CD4-positive, CD25-positive, alpha-beta regulatory T cell (primary cell): ENCODE results near the gene ORMDL1. TPM values are rescaled to one million over a fixed set of nuclear protein-coding genes. Genes with fewer than 3 reads are reported as not detected.
"Not testable (repeated sequence)": the region's sequence is repeated elsewhere in the genome, so short reads cannot be mapped to it uniquely, and the experiment has no call there.

Source experiments
- ATAC-seq, 2 donors: fragments of 150-1000 bp; cut with Tn5 transposase; one replicate each; pipeline ENCODE4 v1.10.0; 2021; ENCODE audit warnings: low read depth in 2 of 2, moderate number of reproducible peaks in 2 of 2, moderate library complexity in 1 of 2
- DNase-seq, 3 donors: peaks; one replicate each; pipeline versions ENCODE4 v3.0.0 to v3.0.0-alpha.2; 2012 to 2022; ENCODE audit warnings: mixed read lengths in 1 of 3
- H3K27ac ChIP-seq: one replicate; pipeline ENCODE4 v1.7.0; 2013; ENCODE audit warnings: mild to moderate bottlenecking, low read length; ENCODE audit not compliant: insufficient read depth, poor library complexity, severe bottlenecking
- H3K27me3 ChIP-seq: one replicate; pipeline ENCODE4 v1.7.0; 2013; ENCODE audit warnings: low read length; ENCODE audit not compliant: control insufficient read depth, insufficient read depth
- H3K36me3 ChIP-seq: one replicate; pipeline ENCODE4 v1.7.0; 2013; ENCODE audit warnings: mild to moderate bottlenecking, low read length, moderate library complexity; ENCODE audit not compliant: control insufficient read depth, insufficient read depth
- H3K4me1 ChIP-seq: 2 replicates; pipeline ENCODE4 v1.7.0; 2013; ENCODE audit warnings: mild to moderate bottlenecking, low read length; ENCODE audit not compliant: insufficient read depth, control insufficient read depth, poor library complexity, severe bottlenecking
- H3K4me3 ChIP-seq: one replicate; pipeline ENCODE4 v1.7.0; 2013; ENCODE audit warnings: low read depth, mild to moderate bottlenecking, low read length, moderate library complexity
- H3K9me3 ChIP-seq, 2 experiments: 1 replicate in 1 of 2; 2 replicates in 1 of 2; pipeline ENCODE4 v1.7.0; 2013; ENCODE audit warnings: low read length in 2 of 2, mild to moderate bottlenecking in 1 of 2, moderate library complexity in 1 of 2; ENCODE audit not compliant: control insufficient read depth in 2 of 2
- H3K27ac Mint-ChIP-seq, 3 donors: one replicate each; pipeline ENCODE4 v1.8.0; 2020 to 2022; ENCODE audit warnings: mild to moderate bottlenecking in 3 of 3, mixed read lengths in 3 of 3, moderate library complexity in 2 of 3
- H3K27me3 Mint-ChIP-seq: one replicate; pipeline ENCODE4 v1.8.0; 2022; ENCODE audit warnings: mild to moderate bottlenecking, mixed read lengths
- H3K36me3 Mint-ChIP-seq: one replicate; pipeline ENCODE4 v1.8.0; 2020; ENCODE audit warnings: mixed read lengths
- H3K4me1 Mint-ChIP-seq, 4 donors: one replicate each; pipeline ENCODE4 v1.8.0; 2020 to 2022; ENCODE audit warnings: mixed read lengths in 4 of 4, mild to moderate bottlenecking in 1 of 4
- H3K4me3 Mint-ChIP-seq, 4 donors: one replicate each; pipeline ENCODE4 v1.8.0; 2020 to 2022; ENCODE audit warnings: mild to moderate bottlenecking in 4 of 4, mixed read lengths in 4 of 4, moderate library complexity in 3 of 4
- H3K9me3 Mint-ChIP-seq, 7 donors: one replicate each; pipeline ENCODE4 v1.8.0; 2020 to 2022; ENCODE audit warnings: mixed read lengths in 7 of 7, mild to moderate bottlenecking in 3 of 7, moderate library complexity in 2 of 7
- polyA plus RNA-seq, 4 donors: library from polyadenylated mRNA; unstranded; fragments of 300-500 nt; fragmentation: Illumina TruSeq; gene quantifications; one replicate each; pipeline ENCODE4 v1.2.3, GENCODE V29; 2021
- total RNA-seq: library from RNA; stranded (reverse); gene quantifications from one replicate; pipeline ENCODE4 v1.2.3, GENCODE V29; 2022

The ORMDL1 gene
- total and polyA plus RNA-seq, 5 donors from 2014 or later: 81.4 to 141 (median 88.5) TPM

- peak within 1 kb of the TSS; percentile 93 for H3K27ac ChIP-seq
- peak within 1 kb of the TSS; percentile 98 to 100 (median 99) for H3K27ac Mint-ChIP-seq
- H3K27me3 Mint-ChIP-seq: no peaks in the 10 kb centered on the region
- peaks cover 14% of the 10 kb centered on the region for H3K4me1 ChIP-seq
- peaks cover 10% of the 10 kb centered on the region for H3K36me3 Mint-ChIP-seq
- peak within 1 kb of the TSS; percentile 95 to 99 (median 98) for H3K4me3 Mint-ChIP-seq
- H3K36me3 ChIP-seq: peaks cover 4% of the 10 kb centered on the region
- H3K9me3 Mint-ChIP-seq: no peaks in the 10 kb centered on the region
- peak; percentile 89 to 98 (median 91) for DNase-seq
- peaks cover 5 to 22% (median 14%) of the 10 kb centered on the region in 4 donors for H3K4me1 Mint-ChIP-seq
- H3K9me3 ChIP-seq: no peaks in the 10 kb centered on the region
- peak within 1 kb of the TSS; percentile 100 for H3K4me3 ChIP-seq
- ATAC-seq: peak; percentile 94
- no peaks in the 10 kb centered on the region for H3K27me3 ChIP-seq
Observed at GRCh38 chr2:189762551-189763298, 21.4 kb downstream of the ORMDL1 start, which contains the start of gene OSGEPL1. OSGEPL1 (minus strand) TSS chr2:189762792; CDS start chr2:189761640, 1,152 bp downstream.

DNA sequence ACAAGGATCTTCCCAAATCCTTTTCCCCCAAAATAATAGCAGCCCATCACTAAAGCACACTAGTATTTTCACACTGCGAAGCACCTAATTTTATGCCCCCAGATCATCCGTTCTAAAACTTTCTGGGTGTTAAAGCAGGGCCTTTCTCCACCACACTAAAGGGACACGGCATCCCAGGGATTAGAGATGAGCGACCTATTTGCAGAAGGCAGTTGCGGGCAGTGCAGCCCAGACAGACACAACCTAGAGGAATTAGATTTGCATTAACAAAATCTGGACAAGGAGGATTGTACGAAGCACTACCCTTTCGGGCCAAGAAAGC is 21.9 kb downstream of the ORMDL1 start:
- Mint-ChIP-seq H3K27ac (peak overlapping the region; percentile 98 to 100 (median 99)), H3K36me3 (peaks cover 10% of the 10 kb centered on the region), H3K4me3 (peak overlapping the region; percentile 95 to 99 (median 98)), H3K4me1 (peaks cover 5 to 23% (median 14%) of the 10 kb centered on the region in 4 donors), H3K27me3 (no peaks in the 10 kb centered on the region), H3K9me3 (no peaks in the 10 kb centered on the region)
- Histone ChIP-seq H3K4me1 (peaks cover 14% of the 10 kb centered on the region), H3K27ac (peak overlapping the region; percentile 93), H3K4me3 (peak overlapping the region; percentile 100), H3K36me3 (peaks cover 4% of the 10 kb centered on the region), H3K9me3 (no peaks in the 10 kb centered on the region), H3K27me3 (no peaks in the 10 kb centered on the region)
- ATAC-seq (peak in 1 of 2 donors; percentile 4), DNase-seq (no peak)

- peaks cover 8 to 20% (median 14%) of the 10 kb centered on the region in 4 donors for H3K4me1 Mint-ChIP-seq
- not testable (repeated sequence) for H3K4me3 Mint-ChIP-seq, H3K27me3 ChIP-seq, H3K27me3 Mint-ChIP-seq, H3K27ac ChIP-seq, H3K27ac Mint-ChIP-seq, H3K9me3 Mint-ChIP-seq, H3K36me3 Mint-ChIP-seq, H3K9me3 ChIP-seq, DNase-seq, H3K36me3 ChIP-seq, H3K4me3 ChIP-seq, ATAC-seq
- H3K4me1 ChIP-seq: peaks cover 14% of the 10 kb centered on the region
Observed at GRCh38 chr2:189760154-189760553, 24.0 kb downstream of the ORMDL1 start.

DNA sequence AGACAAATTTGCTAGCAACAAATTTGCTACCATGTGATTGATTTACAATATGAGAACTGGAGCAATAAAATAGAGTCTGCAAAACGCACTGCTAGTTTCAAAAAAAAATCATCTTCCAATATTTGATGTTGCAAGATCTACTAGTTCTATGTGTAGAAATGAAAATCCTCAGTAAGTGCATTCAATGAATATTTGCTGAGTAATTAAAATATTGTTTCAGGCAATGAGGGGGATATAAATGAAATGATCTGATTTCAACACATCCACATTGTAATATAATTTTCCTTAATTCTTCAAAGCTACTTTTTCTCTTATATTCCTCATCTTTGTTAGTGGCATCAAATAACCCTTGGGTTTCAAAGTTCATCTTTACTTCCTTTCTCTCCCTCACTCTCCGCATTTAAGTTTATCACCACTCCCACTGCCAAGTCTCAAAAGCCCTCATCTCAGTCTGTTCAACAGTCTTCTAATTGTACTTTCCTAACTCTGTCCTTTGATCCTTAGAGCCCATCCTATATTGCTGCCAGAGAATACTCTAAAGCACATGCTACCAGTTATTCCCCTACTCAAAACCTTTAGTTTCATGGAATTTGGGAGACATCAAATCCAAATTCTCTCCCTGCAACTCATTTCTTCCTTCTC is 27.7 kb downstream of the ORMDL1 start:
- peaks cover 22% of the 10 kb centered on the region for H3K36me3 Mint-ChIP-seq
- no peak for DNase-seq
- no peaks in the 10 kb centered on the region for H3K27me3 Mint-ChIP-seq
- ATAC-seq: no peak
- peaks cover 0 to 13% (median 3%) of the 10 kb centered on the region in 4 donors for H3K4me1 Mint-ChIP-seq
- Histone ChIP-seq H3K27me3 (no peaks in the 10 kb centered on the region), H3K9me3 (no peaks in the 10 kb centered on the region), H3K4me3 (no peak overlapping the region), H3K27ac (no peak overlapping the region), H3K4me1 (no peaks in the 10 kb centered on the region), H3K36me3 (peaks cover 24% of the 10 kb centered on the region)
- H3K4me3 Mint-ChIP-seq: no peak overlapping the region
- peak overlapping the region in 1 of 3 donors; percentile 13 for H3K27ac Mint-ChIP-seq
- no peaks in the 10 kb centered on the region for H3K9me3 Mint-ChIP-seq

- H3K27me3 ChIP-seq: no peaks in the 10 kb centered on the region
- Mint-ChIP-seq H3K27me3 (no peaks in the 10 kb centered on the region), H3K36me3 (peaks cover 22% of the 10 kb centered on the region), H3K4me3 (no peak overlapping the region), H3K27ac (no peak overlapping the region), H3K9me3 (no peaks in the 10 kb centered on the region), H3K4me1 (peaks cover 0 to 2% (median 0%) of the 10 kb centered on the region in 4 donors)
- no peak overlapping the region for H3K4me3 ChIP-seq
- H3K27ac ChIP-seq: no peak overlapping the region
- no peaks in the 10 kb centered on the region for H3K4me1 ChIP-seq
- H3K9me3 ChIP-seq: no peaks in the 10 kb centered on the region
- DNase-seq (peak; percentile 15 to 52 (median 44)), ATAC-seq (peak; percentile 68 to 71)
- peaks cover 46% of the 10 kb centered on the region for H3K36me3 ChIP-seq
Observed at GRCh38 chr2:189751080-189751658, 33.0 kb downstream of the ORMDL1 start.

DNA sequence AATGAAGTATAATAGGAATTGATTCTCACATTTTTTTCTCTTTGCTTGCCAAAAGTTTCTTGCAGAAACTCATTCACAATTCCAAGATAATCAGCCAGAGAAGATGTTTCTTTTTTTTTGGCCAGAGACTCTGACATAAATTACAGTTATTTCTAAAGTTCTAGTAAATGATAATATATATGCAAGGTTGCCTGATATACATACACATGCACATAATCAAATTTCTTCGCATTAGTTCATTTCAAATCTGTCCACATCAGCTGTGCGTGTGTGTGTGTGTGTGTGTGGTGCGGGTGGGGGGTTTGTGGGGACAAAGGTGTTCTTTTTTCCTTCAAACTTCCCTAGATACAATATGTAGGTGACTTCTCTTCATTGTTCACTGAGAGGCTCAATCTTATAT is 54.7 kb downstream of the ORMDL1 start:
- Mint-ChIP-seq H3K36me3 (peaks cover 2% of the 10 kb centered on the region), H3K27ac (no peak overlapping the region), H3K4me3 (no peak overlapping the region), H3K4me1 (no peaks in the 10 kb centered on the region), H3K9me3 (no peaks in the 10 kb centered on the region), H3K27me3 (no peaks in the 10 kb centered on the region)
- no peak for ATAC-seq
- Histone ChIP-seq H3K9me3 (no peaks in the 10 kb centered on the region), H3K4me3 (no peak overlapping the region), H3K36me3 (peaks cover 3% of the 10 kb centered on the region), H3K4me1 (no peaks in the 10 kb centered on the region), H3K27ac (no peak overlapping the region), H3K27me3 (no peaks in the 10 kb centered on the region)
- no peak for DNase-seq

DNA sequence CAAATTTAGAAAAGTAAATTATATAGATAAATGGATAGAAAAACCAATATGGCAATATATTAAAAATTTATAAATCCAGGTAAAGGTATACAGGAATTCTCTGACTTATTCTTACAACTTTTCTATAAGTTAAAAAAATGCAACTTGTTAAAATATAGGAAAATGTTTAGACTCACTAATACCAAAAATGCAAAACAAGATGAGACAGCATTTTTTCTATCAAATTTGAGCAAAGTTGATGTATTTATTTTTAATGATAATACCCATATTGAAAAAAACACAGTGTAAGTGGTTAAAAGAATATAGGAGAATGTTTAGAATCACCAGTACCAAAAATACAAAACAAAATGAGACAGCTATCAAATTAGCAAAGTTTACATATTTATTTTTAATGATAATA is 57.3 kb downstream of the ORMDL1 start:
- Histone ChIP-seq H3K9me3 (no peaks in the 10 kb centered on the region), H3K4me1 (no peaks in the 10 kb centered on the region), H3K27ac (no peak overlapping the region), H3K27me3 (no peaks in the 10 kb centered on the region), H3K36me3 (peaks cover 3% of the 10 kb centered on the region), H3K4me3 (no peak overlapping the region)
- DNase-seq (no peak), ATAC-seq (no peak)
- H3K27ac Mint-ChIP-seq: no peak overlapping the region
- no peaks in the 10 kb centered on the region for H3K9me3 Mint-ChIP-seq
- peaks cover 4% of the 10 kb centered on the region for H3K36me3 Mint-ChIP-seq
- H3K27me3 Mint-ChIP-seq: no peaks in the 10 kb centered on the region
- H3K4me1 Mint-ChIP-seq: no peaks in the 10 kb centered on the region
- H3K4me3 Mint-ChIP-seq: no peak overlapping the region
